Renal pelvis (tissue), 4 donors: ENCODE measurements around the gene AKR7A2. TPM values are rescaled to one million over a fixed set of nuclear protein-coding genes. Genes with fewer than 3 reads are reported as not detected.
A peak's percentile ranks its signal among the peaks of the same experiment; 100 is the strongest.

ENCODE experiments used
- DNase-seq: peaks from one replicate; pipeline ENCODE4 v3.0.0-alpha.2; 2013
- polyA plus RNA-seq, 3 donors: library from polyadenylated mRNA; unstranded; fragments of 120-200 nt; gene quantifications; one replicate each; pipeline ENCODE4 v1.2.1, GENCODE V29; 2013; ENCODE audit not compliant: insufficient read length in 3 of 3

The AKR7A2 gene
- polyA plus RNA-seq, 3 donors: 94.3 to 102 (median 100) TPM

DNA sequence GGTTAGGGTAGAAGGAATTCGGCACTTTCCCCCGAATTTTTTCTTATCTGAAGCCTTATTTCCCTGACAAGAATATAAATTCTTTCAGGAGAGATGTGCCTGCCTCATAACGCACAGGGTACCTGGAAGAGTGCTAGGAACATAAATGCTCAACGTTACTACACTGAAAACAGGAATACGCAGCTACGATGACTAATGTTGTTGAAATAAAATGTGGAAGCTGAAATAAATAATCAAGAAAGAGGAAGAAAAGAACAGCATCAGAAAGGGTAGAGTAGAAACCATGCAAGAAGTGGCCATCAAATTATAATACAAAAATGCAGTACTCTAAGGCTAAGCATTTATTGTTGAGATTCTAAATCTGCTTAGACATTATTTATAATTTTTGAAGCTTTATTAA, 34.1 kb upstream of the AKR7A2 start:
- DNase-seq: no peak

DNA sequence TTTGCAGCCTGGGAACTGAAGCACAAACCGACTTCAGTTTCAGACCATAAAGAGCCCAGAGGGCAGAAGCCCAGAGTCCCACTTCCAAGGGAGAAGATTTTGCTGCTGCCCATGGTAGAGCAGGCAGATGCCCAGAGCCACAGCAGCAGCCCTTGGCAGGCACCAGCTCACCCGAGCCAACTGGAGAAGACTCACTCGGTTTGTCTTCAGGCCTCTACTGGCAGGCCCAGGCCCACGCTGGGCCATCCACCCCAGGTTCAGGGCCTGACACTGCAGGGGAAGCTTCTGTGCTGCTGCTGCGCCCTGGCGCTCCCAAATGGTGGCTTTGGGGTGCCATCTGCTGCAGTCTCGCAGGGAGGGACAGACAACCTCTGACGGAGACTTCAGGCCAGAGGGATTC, 33.4 kb upstream of the AKR7A2 start:
- DNase-seq: no peak

DNA sequence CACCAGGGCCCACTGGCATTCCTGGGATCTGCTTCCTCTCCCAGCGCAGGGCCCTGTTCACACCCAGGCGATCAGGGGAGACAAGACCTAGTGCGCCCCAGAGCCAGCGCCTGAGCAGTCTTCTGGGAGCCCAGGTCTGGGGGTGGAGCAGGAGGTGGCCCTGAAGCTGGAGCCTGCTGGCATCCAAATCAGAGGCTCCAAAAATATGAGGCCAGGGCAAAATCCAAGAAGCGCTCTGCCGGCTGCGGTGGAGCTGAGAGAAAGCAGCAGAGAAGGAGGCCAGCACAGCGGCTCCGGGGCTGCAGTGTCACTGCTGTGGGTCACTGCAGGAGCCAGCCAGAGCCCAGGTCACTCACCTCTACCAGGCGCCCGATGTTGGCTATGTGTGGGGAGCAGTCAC, 32.9 kb upstream of the AKR7A2 start:
- DNase-seq: no peak

DNA sequence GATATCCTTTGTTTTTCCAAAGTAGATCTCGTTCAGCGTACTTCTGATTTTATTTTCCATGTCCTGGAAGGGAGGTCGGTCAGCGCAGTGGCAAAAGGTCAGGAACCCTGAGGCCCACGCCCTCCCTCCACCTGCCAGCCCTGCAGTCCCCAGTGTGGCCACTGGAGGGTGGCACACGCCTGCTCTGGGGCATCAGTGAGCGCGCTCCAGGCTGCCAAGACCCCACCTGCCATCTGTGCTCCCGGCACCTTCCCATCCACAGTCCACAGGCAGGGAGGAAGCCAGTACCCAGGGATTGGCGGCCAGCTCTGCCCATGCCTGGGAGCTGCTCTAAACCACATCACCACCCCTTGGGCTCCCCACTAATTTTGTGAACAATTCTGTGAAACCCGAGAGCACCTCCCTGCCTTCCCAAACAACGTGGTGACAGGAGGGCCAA, 32.4 kb upstream of the AKR7A2 start:
- DNase-seq: no peak

DNA sequence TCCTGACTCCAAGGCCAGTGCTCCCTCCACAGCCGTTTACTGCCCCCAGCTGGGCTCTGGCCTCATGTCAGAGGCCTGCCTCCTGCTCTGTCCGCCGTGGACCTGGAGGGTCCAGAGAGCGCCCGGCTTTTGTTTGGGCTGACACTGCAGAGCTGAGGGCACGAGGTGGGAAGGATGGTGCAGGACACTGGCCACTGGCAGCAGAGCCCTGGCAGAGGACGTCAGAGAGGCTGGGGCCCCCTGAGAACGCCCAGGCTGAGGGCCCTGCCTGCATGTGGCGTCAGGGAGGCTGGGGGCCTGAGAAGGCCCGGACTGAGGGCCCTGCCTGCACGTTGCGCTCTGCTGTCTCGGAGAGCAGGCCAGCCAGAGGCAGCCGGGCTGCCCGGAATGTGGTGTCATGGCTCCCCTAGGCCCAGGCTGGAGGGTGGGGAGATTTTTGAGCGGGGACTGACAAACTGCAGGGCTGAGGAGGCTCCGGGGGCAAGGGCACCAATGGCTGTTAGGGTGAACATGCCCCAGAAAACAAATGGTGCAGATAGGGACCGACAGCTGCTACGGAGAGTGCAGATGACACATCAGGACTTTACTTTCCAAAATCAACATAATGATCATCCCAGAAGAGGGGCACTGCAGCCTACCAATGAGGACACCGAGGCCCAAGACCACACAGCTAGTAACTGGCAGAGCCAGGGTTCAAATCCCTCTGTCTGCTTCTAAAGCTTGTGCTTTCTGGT, 31.8 kb upstream of the AKR7A2 start:
- DNase-seq: no peak

DNA sequence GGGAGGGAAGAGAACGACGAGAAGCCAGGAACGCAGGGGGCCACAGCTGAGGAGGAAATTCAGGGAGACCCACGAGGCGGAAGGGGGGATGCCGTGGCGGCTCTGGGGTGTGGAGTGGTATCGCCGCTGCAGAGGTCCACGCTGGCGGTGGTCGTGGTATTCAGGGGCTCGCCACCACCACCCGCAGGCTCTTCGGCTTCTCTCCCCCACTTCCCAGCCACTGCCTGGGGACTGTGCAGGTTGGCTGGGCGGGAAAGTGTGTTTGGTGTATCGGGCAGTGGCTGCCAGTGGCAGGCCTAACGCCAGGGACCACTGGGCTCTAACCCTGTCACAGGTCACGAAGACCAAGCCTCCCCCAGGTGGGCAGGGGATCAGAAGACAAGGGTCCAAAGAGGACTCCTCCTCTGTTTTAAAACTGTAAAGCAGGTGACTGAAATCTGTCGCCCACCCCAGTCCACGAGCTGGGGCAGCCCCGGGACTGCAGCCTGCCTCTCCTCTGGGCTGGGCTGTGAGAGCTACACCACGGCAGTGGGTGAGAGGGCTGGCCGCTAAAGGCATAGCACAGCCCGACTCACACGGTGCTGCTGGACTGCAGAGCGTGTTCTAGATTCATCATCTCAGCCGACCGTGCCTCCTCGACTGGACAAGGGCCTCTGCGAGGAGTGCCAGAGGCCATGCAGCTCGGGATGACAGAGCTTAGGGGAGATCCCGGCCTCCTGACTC, 31.1 kb upstream of the AKR7A2 start:
- DNase-seq: no peak

DNA sequence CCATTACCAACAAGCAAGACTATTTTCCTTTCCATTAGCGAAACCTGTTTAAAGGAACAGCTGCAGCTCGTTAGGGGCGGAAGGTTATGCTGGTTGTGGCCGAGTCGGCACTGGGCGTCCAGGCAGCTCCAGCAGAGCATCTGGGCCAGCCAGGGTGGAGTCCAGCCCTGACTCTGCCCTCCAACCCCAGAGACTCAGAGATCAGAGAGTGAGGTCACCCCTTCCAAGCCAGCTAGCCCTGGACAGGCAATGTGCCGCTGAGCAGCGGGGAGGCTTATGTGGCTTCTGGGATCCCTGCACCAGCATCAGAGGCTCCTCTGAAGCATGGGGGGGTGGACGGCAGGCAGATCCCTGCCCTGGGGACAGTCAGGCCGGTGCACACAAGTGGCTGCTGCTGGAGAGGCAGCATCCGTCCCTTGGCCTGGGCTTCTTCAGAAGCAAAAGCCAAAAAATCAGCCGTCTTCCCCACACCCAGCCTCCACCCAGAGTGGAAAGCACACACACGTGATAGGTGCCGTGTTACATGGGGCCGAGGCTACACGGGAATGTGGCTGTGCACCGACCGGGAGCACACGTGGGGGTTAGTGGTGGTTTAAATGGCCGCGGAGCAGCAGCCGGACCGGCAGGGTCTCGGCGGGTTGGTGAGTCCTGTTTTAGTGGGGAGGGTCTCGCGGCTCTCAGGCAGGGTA, 30.3 kb upstream of the AKR7A2 start:
- DNase-seq: no peak

DNA sequence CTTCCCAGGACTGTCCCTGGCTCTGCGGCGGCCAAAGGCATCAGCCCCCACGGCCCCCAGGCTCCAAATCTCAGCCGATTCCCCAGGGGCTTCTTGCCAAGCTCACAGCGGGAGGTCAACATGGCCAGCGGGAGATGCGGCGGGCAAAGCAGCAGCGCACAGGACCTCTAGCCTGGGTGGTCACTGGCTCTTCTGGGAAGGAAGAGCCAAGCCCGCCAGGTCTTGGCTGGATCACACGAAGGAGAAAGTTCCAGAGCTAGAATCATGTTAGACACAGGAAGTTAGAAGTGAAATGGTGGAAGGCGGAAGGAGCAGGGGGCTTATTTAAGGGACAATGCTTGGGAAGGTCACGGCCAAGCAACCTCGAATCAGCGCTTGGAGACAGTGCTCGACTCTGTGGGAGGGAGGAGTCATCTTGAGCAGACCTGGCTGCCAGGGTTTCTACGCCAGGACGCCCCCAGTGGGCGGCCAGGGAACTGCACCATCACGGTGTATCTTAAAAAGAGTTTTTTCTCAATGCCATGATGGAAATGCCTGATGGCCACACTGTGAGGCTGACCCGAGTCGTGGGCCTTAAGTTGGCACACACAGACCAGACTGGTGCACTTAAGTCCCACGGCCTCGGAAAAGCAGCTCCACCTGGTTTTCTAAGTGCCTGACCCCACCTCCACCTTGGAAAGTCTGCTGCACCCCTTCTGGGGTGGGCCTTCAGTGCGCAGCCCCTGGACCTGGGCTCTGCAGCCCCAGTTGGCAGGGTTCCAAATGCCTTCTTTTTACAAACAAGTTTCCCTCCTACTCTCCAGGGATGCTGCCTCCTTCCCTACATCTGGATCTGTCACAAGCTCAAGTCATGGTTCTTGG, 29.5 kb upstream of the AKR7A2 start:
- DNase-seq: peak; percentile 55

DNA sequence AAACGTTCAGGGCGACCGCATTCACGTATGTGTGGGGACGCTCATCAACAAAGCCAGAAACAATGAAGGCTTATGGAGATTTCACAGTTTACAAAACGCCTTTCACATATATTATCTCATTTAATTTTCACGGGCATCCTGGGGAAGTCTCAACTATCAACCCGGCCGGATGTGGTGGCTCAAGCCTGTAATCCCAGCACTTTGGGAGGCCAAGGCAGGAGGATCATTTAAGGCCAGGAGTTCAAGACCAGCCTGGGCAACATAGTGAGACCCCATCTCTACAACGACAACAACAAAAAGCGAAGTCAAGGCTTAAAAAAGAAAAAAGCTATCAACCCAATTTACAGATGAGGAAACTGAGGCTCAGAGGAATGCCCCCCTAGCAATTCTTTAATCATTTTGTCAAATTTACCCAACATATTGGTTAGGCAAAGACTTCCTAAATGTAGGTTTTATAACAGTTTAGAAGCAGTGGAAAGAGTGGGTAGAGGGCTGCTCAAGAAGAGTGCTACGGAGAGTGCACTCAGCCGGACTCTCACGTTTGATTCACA, 28.5 kb upstream of the AKR7A2 start:
- no peak for DNase-seq

DNA sequence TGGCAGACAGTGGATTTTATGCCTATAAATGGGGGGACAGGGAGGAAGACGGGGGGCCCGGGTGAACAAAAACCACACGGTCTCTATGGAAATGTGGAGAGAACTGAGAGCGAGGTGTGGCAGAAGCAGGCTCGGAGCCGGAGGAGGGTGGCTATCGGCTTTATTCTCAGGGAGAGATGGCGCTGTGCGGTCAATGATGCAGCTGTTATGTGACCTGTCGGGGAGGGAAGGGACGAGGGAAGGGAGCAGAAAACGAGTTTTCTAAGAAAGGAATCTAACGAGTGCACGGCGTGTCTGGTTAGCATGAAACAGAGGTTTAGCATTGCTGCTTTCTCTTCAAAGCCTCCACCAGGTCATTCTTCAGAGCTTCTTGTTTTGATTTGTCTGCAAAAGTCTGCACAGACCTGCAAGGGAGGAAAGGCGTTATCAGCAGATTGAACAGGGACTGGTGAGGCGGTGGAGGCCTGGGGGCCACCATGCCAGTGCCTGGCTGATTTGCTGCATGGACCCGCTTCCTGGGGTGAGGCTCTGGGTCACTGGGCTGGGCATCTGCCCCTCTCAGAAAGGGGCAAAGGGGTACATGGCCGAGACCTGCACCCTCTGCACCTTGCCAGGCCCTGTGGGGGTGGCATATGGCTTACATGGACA, 27.4 kb upstream of the AKR7A2 start:
- DNase-seq: no peak

DNA sequence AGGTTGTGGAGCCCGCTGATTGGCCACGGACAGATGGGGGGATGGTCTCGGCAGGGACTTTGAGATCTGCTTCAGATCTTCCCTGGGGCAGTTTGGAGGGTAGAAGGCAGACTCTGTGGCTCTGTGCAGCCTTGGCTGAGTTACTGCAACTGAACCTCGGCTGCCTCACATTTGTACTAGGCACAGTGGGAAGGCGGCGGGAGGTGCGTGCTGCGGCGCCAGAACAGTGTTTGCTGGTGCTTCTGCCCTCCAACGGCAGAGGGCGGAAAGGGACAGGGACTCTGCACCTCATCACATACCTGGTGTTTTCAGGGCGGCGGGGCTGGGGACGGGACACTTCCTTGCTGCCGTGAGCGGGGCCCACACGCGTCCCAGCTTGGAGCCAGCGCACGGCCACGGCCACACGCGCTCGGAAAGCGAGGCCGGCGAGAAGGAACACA, 26.4 kb upstream of the AKR7A2 start:
- DNase-seq: no peak

DNA sequence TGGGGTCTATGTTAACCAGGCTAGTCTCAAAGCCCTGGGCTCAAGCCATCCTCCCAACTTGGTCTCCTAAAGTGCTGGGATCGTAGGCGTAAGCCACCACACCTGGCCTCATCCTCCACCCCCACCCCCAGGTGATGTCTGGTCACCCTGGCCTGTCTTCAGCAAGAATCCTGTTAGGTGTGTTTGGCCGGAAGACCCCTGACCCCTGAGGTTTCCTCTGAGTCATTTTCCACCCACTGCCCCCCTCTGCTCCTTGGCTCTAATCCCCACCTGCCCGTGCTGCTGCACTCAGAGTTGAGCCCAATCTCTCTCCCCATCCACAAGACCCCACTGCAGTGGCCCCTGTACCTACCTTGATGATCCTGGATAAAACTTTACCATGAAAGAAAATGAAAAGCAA, 25.3 kb upstream of the AKR7A2 start:
- no peak for DNase-seq

DNA sequence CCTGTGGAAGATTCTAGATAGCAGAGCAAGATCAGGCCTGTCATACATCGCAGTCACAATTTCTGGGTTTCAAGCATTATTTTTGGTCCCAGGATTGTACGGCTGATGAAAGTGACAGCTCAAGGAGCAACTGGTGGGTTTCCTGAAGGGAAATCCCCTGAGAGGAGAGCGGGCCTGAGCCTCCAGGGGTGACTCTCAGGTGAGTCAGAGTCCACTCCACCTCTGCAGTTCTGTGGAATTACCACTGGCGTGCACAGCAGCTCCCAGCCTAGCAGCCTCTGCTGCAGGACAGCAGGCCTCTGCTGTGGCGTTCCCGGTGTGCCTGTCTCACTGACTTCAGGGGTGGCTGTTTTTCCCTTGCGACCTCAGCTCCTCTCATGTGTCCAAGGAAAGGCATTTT, 24.6 kb upstream of the AKR7A2 start:
- DNase-seq: no peak

DNA sequence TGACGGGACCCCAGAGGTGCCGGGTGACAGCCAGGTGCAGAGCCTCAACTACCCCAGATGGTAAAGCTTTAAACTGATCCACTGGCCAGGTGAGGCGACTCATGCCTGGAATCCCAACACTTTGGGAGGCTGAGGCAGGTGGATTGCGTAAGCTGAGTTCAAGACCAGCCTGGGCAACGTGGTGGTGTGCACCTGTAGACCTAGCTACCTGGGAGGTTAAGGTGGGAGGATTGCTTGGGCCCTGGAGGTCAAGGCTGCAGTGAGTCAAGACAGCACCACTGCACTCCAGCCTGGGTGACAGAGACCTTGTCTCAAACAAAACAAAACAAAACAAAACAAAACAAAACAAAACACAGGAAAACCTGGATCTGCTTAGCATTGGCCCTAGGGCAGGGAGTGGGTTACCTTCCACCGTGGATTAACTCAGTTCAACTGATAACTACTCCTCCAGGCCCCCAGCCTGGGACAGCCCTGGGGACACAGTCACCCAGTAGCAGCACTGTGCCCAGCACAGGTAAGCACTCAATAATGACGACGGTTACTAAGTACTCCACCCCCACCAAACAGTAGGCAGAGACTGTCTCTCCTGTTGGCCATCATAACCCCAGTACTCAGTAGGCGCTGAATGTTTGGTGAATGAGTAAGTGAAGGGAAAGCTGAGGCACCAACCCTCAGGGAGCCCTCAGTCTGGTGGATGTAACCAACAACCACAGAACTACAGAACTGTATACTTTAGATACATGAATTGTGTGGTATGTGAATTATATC, 21.8 kb upstream of the AKR7A2 start:
- DNase-seq: no peak

DNA sequence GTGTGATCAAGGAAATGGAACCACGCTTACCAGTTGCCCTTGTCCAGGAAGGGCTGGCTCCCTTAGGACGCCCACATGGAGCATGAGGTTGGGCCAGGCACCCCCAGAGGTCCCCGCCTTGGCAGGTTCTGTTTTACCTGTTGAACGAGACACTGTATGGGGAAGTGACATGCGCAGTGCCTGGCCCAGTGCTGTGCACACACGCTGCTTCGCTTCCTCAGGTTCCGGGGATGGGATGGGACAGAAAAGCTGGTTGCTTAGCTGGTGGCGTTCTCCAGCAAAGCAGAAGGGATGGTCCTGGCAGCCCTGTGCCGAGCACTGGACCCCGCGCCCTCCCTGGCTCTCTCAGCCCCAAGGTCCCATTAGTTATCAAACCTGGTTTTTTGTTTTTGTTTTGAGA, 20.9 kb upstream of the AKR7A2 start:
- no peak for DNase-seq

DNA sequence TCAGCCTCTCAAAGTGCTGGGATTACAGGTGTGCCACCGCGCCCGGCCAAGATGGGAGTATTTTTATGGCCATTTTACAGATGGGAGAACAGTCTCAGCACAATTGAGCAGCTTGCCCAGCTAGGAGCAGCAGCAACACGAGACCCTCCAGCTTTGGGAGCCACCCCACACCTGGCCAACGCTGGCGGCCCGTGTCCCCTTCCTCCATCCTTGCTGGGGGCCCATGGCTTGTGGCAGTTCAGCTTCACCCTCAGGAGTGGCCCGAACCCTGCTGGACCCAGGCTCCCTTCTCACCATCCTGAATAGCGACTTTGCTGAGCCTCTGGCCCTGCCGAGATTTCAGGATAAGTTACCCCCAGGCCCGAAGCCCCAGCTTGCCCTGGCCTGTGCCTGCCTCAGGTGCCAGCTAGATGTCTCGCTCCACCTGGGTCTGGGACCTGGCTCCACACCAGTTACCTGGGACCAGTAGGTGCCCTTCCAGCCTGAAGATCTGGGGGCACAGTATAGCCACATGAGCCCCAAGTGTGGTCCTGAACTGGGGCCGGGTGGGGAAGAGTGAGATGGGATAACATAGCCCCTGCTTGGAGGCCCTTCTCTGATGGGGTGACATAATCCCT, 19.4 kb upstream of the AKR7A2 start:
- DNase-seq: no peak

DNA sequence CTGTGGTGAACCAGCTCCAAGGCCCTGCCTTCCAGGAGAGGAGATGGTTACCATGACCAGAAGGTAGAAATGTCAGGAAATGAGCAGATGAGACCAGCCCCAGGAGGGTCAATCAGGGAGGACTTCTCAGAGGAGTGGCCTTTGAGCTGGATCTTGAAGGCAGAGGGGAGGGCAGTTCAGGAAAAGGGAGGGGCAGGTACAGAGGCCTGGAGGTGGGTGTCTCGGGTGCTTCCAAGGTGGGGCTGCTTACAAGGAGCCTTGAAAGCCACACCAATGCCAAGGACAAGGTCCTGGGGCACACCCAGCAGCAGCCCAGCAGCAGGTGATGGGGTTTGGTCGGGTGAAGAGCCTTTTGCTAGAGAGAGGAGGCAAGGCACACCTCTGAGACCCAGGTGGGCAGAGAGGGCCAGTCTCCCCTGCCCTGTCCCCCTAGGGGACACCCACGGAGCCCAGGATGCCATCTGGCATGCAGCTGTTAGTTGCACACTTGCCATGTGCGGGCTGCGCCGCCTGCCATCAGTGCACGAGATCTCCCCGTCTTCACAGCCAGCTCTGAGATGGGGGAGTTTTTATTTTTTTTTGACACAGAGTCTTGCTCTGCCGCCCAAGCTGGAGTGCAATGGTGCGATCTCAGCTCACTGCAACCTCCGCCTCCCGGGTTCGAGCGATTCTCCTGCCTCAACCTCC, 18.6 kb upstream of the AKR7A2 start:
- no peak for DNase-seq

DNA sequence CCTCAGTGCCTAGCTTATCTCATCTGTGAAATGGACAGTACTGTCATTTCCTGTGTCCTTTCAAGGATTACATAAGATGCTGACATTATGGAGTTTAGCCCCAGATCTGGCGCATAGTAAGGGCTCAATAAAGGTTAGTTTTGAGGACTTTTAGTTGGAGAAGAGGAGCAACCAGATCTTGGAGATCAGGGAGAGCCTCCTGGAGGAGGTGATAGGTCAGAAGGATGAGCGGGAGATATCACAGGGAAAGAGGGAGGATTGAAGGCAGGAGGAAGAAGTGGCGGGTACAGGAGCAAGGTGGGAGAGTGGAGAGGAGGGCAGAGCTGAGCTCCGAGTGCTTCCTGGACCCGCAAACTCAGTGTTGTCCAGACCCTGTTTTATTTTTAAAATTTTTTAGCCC, 17.7 kb upstream of the AKR7A2 start:
- DNase-seq: no peak

DNA sequence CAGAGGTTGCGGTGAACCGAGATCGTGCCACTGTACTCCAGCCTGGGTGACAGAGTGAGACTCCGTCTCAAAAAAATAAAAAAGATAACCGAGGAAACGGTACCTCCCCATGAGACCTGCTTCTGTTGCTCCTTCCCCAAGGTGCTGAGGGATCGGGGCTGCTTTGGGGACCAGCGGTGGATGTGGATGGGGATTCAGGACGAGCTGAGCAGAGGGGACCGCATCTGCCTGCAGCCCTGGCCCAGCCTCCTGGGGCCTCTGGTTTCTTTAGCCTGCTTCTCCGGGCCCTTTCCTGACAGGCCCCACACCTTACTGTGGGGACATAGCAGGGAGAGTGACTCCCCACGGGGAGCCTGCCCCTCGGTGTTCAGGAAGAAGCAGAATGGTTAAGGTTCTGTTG, 17.2 kb upstream of the AKR7A2 start:
- DNase-seq: no peak
